Measurements from ENCODE around the gene OBSL1. TPM values are rescaled to one million over a fixed set of nuclear protein-coding genes. Genes with fewer than 3 reads are reported as not detected.

The OBSL1 gene
- total RNA-seq, 1 experiment from 2014 or later: 23.1 TPM

GRCh38 chr2:219593154-219593553 lies 21.8 kb upstream of the OBSL1 start:
- POLR2A ChIA-PET (ENCODE audit: low non-redundant PET): no interaction called here
- CTCF ChIA-PET: interaction anchor here (0.5 kb wide), 1 partner anchor 33 kb away, joined by 3 read pairs; no protein-coding TSS in a partner anchor
- peaks cover 23% of the 10 kb centered on the region for H3K4me1 ChIP-seq (ENCODE audit: insufficient read depth, low read length, poor library complexity, severe bottlenecking)
- peak overlapping the region; percentile 57 for H3K27ac ChIP-seq (ENCODE audit: low read depth, low read length, poor library complexity, severe bottlenecking)
- H3K9me3 ChIP-seq (ENCODE audit: low read depth, low read length, poor library complexity, severe bottlenecking): no peaks in the 10 kb centered on the region
- TF ChIP-seq EZH2 (IDR thresholded peaks at IDR 0.05; ENCODE audit: borderline replicate concordance, low read depth, low read length, poor library complexity, severe bottlenecking) (no peak), CTCF (conservative IDR thresholded peaks at IDR 0.05; ENCODE audit: low read depth, low read length) (no peak)
- BruUV-seq (replicated peaks): no TSS peak
- no peak overlapping the region for H3K4me3 ChIP-seq (ENCODE audit: low read depth, low read length, poor library complexity, severe bottlenecking)
- no peak for DNase-seq (ENCODE audit: low spot score)
- H3K36me3 ChIP-seq (ENCODE audit: insufficient read depth, low read length, poor library complexity, severe bottlenecking): no peaks in the 10 kb centered on the region
- intact Hi-C loops (cut with micrococcal nuclease; ENCODE audit: unreplicated experiment): no loop called here
- H3K27me3 ChIP-seq (replicated peaks; ENCODE audit: insufficient read depth, low read depth, low read length, poor library complexity): no peaks in the 10 kb centered on the region

- no TSS peak for BruUV-seq (replicated peaks)
- DNase-seq (ENCODE audit: low spot score): peak; percentile 62
- Histone ChIP-seq H3K27me3 (replicated peaks; ENCODE audit: insufficient read depth, low read depth, low read length, poor library complexity) (no peaks in the 10 kb centered on the region), H3K4me3 (ENCODE audit: low read depth, low read length, poor library complexity, severe bottlenecking) (no peak overlapping the region), H3K4me1 (ENCODE audit: insufficient read depth, low read length, poor library complexity, severe bottlenecking) (peaks cover 23% of the 10 kb centered on the region), H3K27ac (ENCODE audit: low read depth, low read length, poor library complexity, severe bottlenecking) (peak overlapping the region; percentile 57), H3K9me3 (ENCODE audit: low read depth, low read length, poor library complexity, severe bottlenecking) (no peaks in the 10 kb centered on the region), H3K36me3 (ENCODE audit: insufficient read depth, low read length, poor library complexity, severe bottlenecking) (no peaks in the 10 kb centered on the region)
- ChIA-PET CTCF (interaction anchor here (0.5 kb wide), 1 partner anchor 32 kb away, joined by 3 read pairs; no protein-coding TSS in a partner anchor), POLR2A (ENCODE audit: low non-redundant PET) (no interaction called here)
- TF ChIP-seq CTCF (conservative IDR thresholded peaks at IDR 0.05; ENCODE audit: low read depth, low read length) (no peak), EZH2 (IDR thresholded peaks at IDR 0.05; ENCODE audit: borderline replicate concordance, low read depth, low read length, poor library complexity, severe bottlenecking) (no peak)
- intact Hi-C loops (cut with micrococcal nuclease; ENCODE audit: unreplicated experiment): no loop called here
These were observed 21.4 kb upstream of the OBSL1 start for GRCh38 chr2:219592736-219593135.

- Histone ChIP-seq H3K36me3 (ENCODE audit: insufficient read depth, low read length, poor library complexity, severe bottlenecking) (no peaks in the 10 kb centered on the region), H3K27ac (ENCODE audit: low read depth, low read length, poor library complexity, severe bottlenecking) (no peak overlapping the region), H3K9me3 (ENCODE audit: low read depth, low read length, poor library complexity, severe bottlenecking) (no peaks in the 10 kb centered on the region), H3K4me3 (ENCODE audit: low read depth, low read length, poor library complexity, severe bottlenecking) (no peak overlapping the region), H3K27me3 (replicated peaks; ENCODE audit: insufficient read depth, low read depth, low read length, poor library complexity) (no peaks in the 10 kb centered on the region), H3K4me1 (ENCODE audit: insufficient read depth, low read length, poor library complexity, severe bottlenecking) (peaks cover 16% of the 10 kb centered on the region)
- TF ChIP-seq CTCF (conservative IDR thresholded peaks at IDR 0.05; ENCODE audit: low read depth, low read length): no peak
- TF ChIP-seq EZH2 (IDR thresholded peaks at IDR 0.05; ENCODE audit: borderline replicate concordance, low read depth, low read length, poor library complexity, severe bottlenecking): no peak
- DNase-seq (ENCODE audit: low spot score): no peak
- no TSS peak for BruUV-seq (replicated peaks)
- ChIA-PET POLR2A (ENCODE audit: low non-redundant PET) (no interaction called here), CTCF (no interaction called here)
- intact Hi-C loops (cut with micrococcal nuclease; ENCODE audit: unreplicated experiment): no loop called here
These were observed 19.8 kb upstream of the OBSL1 start for GRCh38 chr2:219591091-219591490.
